Muscle of leg (tissue), 11 donors: ENCODE results near the gene CHP1. TPM values are rescaled to one million over a fixed set of nuclear protein-coding genes. Genes with fewer than 3 reads are reported as not detected.
A peak's percentile ranks its signal among the peaks of the same experiment; 100 is the strongest.
"Not testable (repeated sequence)": the region's sequence is repeated elsewhere in the genome, so short reads cannot be mapped to it uniquely, and the experiment has no call there.

ENCODE experiments used
- DNase-seq: peaks from one replicate; pipeline ENCODE4 v3.0.0; 2013
- H3K27ac ChIP-seq: one replicate; pipeline ENCODE4 v1.5.1; 2013; ENCODE audit warnings: mild to moderate bottlenecking, low read length, control low read depth
- H3K27me3 ChIP-seq: one replicate; pipeline ENCODE4 v1.6.1; 2013; ENCODE audit warnings: low read length; ENCODE audit not compliant: control insufficient read depth, insufficient read depth
- H3K36me3 ChIP-seq: one replicate; pipeline ENCODE4 v1.6.1; 2013; ENCODE audit warnings: low read length; ENCODE audit not compliant: control insufficient read depth, insufficient read depth
- H3K4me1 ChIP-seq: one replicate; pipeline ENCODE4 v1.6.1; 2013; ENCODE audit warnings: low read length; ENCODE audit not compliant: control insufficient read depth, insufficient read depth
- H3K4me3 ChIP-seq: one replicate; pipeline ENCODE4 v1.5.1; 2013; ENCODE audit warnings: low read length, control low read depth
- H3K9me3 ChIP-seq: replicated peaks from 2 replicates; pipeline ENCODE4 v1.6.1; 2013; ENCODE audit warnings: low read depth, low read length; ENCODE audit not compliant: control insufficient read depth
- WGBS: methylation state at CpG from one replicate; pipeline ENCODE4 v1.1.5; 2013; ENCODE audit warnings: missing lambda C conversion rate; ENCODE audit not compliant: insufficient coverage; 5-methylcytosine and 5-hydroxymethylcytosine counted together
- polyA plus RNA-seq, 8 donors: library from polyadenylated mRNA; unstranded; fragments of 120-200 nt; gene quantifications; one replicate each; pipeline versions ENCODE4 v1.2.1 to v1.2.3, GENCODE V29; 2013; ENCODE audit warnings: inconsistent platforms in 1 of 8, low replicate concordance in 1 of 8; ENCODE audit not compliant: insufficient read length in 8 of 8, insufficient read depth in 1 of 8
- total RNA-seq: library from RNA; stranded (reverse); fragments of 120-200 nt; gene quantifications from one replicate; pipeline ENCODE4 v1.2.4, GENCODE V29; 2013

CHP1 gene
- total and polyA plus RNA-seq, 9 donors = 39.0 to 62.2 (median 49.1) TPM

DNA sequence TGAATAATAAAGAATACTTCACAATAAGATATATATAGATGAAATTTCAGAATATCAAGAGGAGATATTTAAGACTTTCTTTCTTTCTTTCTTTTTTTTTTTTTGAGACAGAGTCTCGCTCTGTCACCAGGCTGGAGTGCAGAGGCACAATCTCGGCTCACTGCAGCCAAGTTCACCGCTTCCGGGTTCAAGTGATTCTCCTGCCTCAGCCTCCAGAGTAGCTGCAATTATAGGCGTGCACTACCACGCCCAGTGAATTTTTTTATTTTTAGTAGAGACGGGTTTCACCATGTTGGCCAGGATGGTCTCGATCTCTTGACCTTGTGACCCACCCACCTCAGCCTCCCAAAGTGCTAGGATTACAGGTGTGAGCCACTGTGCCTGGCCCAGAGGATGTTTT lies 19.7 kb downstream of the CHP1 start:
- DNase-seq, H3K4me1 ChIP-seq, H3K27me3 ChIP-seq, H3K9me3 ChIP-seq, H3K27ac ChIP-seq, H3K4me3 ChIP-seq: not testable (repeated sequence)
- 87% methylated on average over 3 of the region's 8 CpGs for WGBS
- peaks cover 10% of the 10 kb centered on the region for H3K36me3 ChIP-seq

- no peak overlapping the region for H3K4me3 ChIP-seq
- H3K9me3 ChIP-seq = no peaks in the 10 kb centered on the region
- H3K27me3 ChIP-seq = no peaks in the 10 kb centered on the region
- no peak overlapping the region for H3K27ac ChIP-seq
- WGBS = 88% methylated on average over 4 of the region's 5 CpGs
- DNase-seq = no peak
- peaks cover 10% of the 10 kb centered on the region for H3K36me3 ChIP-seq
- H3K4me1 ChIP-seq = no peaks in the 10 kb centered on the region
Observed at GRCh38 chr15:41251411-41251810, 20.3 kb downstream of the CHP1 start.

DNA sequence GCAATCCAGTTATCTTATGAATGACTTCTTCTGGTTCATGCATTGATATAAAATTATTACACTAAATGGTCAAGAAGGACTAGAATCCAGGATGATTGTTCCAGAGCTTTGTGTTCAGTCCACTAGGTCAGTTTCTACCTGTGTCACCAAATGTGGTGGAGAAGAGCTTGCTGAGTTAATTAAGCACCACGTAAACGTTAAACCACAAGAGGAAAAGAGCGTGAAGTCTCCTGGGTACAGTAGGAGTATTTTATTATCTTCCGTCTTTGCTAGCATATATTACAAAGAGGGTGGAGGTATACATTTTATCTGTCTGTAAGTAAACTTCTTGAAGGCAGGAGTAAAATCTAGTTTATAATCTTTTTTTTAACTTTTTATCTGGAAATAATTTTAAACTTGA lies 23.5 kb downstream of the CHP1 start:
- Histone ChIP-seq H3K4me3 (no peak overlapping the region), H3K4me1 (no peaks in the 10 kb centered on the region), H3K9me3 (no peaks in the 10 kb centered on the region), H3K36me3 (peaks cover 10% of the 10 kb centered on the region), H3K27me3 (no peaks in the 10 kb centered on the region), H3K27ac (no peak overlapping the region)
- WGBS = no CpG with 5 or more reads among the region's 4 CpGs
- no peak for DNase-seq

DNA sequence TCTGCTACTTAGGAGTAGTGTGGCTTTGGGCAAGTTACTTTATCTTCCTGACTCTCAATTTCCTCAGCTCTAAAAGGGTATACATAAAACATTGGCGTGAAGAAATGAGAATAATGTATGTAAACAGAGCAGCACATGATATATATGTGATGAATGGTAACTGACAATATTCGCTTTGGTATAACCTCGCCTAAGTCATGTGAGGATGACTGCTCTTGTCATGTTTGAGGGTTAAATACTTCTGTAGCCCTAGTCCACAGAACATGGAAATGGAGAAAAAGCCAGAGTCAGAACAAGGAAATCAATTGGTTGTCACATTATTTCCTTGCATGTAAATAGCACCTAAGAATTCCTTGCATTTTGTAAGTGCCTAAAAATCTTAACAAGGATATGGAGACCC lies 25.0 kb downstream of the CHP1 start:
- H3K4me3 ChIP-seq = no peak overlapping the region
- WGBS = 100% methylated on average over 3 of the region's 3 CpGs
- peaks cover 10% of the 10 kb centered on the region for H3K36me3 ChIP-seq
- H3K9me3 ChIP-seq = no peaks in the 10 kb centered on the region
- H3K4me1 ChIP-seq = no peaks in the 10 kb centered on the region
- no peaks in the 10 kb centered on the region for H3K27me3 ChIP-seq
- H3K27ac ChIP-seq = no peak overlapping the region
- DNase-seq = no peak

GRCh38 chr15:41256577-41257038 lies 25.5 kb downstream of the CHP1 start:
- DNase-seq = no peak
- H3K4me1 ChIP-seq = no peaks in the 10 kb centered on the region
- peaks cover 8% of the 10 kb centered on the region for H3K36me3 ChIP-seq
- no peak overlapping the region for H3K4me3 ChIP-seq
- H3K27ac ChIP-seq = no peak overlapping the region
- WGBS = 94% methylated on average over 2 of the region's 5 CpGs
- no peaks in the 10 kb centered on the region for H3K9me3 ChIP-seq
- no peaks in the 10 kb centered on the region for H3K27me3 ChIP-seq

GRCh38 chr15:41258750-41259471 lies 27.8 kb downstream of the CHP1 start:
- Histone ChIP-seq H3K4me3 (no peak overlapping the region), H3K27ac (no peak overlapping the region), H3K4me1 (no peaks in the 10 kb centered on the region), H3K9me3 (no peaks in the 10 kb centered on the region), H3K27me3 (no peaks in the 10 kb centered on the region), H3K36me3 (peaks cover 17% of the 10 kb centered on the region)
- DNase-seq = peak; percentile 8
- no CpG with 5 or more reads among the region's 3 CpGs for WGBS

DNA sequence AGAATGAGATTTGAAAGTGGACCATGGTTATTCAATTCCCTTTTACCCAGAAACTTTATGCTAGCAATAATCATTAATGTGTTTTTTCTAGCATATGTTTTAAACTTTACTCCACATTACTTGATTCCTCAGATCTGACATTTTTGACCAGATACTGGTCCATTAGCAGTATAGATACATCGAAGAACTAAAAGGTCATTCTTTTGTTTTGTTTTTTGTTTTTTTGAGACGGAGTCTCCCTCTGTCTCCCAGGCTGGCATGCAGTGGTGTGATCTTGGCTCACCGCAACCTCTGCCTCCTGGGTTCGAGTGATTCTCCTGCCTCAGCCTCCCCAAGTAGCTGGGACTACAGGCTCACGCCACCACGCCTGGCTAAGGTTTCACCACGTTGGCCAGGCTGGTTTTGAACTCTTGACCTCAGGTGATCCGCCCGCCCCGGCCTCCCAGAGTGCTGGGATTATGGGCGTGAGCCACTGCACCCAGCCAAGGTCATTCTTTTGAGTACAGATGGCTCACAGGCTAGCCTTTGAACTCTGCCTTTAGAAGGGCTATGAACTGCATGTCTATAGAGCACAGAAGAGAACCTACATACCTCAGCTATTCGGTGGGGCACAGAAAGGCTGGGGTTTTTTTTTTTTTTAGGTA lies 28.6 kb downstream of the CHP1 start:
- H3K9me3 ChIP-seq = no peaks in the 10 kb centered on the region
- H3K4me3 ChIP-seq = no peak overlapping the region
- no peak overlapping the region for H3K27ac ChIP-seq
- peaks cover 24% of the 10 kb centered on the region for H3K36me3 ChIP-seq
- no peak for DNase-seq
- H3K4me1 ChIP-seq = no peaks in the 10 kb centered on the region
- H3K27me3 ChIP-seq = no peaks in the 10 kb centered on the region
- WGBS = 85% methylated on average over 9 of the region's 12 CpGs

- not testable (repeated sequence) for H3K27ac ChIP-seq, H3K27me3 ChIP-seq, H3K9me3 ChIP-seq, H3K4me1 ChIP-seq, H3K4me3 ChIP-seq, DNase-seq
- 82% methylated on average over 2 of the region's 7 CpGs for WGBS
- H3K36me3 ChIP-seq = peaks cover 30% of the 10 kb centered on the region
Observed at GRCh38 chr15:41260924-41261323, 29.9 kb downstream of the CHP1 start.

DNA sequence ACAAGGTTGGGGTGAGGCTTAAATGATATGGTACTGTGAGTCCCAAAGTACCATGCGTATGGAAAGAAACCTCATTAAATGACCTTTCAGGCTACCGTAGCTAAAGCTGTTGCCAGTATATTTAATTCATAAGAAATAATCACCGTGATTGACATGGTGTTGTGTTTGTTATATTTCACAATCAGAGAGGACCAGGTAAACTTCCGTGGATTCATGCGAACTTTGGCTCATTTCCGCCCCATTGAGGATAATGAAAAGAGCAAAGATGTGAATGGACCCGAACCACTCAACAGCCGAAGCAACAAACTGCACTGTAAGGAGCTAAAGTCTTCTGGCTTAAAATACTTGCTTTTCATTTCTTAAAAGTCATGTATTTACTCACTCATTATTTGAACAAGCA lies 31.5 kb downstream of the CHP1 start:
- H3K27me3 ChIP-seq = no peaks in the 10 kb centered on the region
- no peak overlapping the region for H3K27ac ChIP-seq
- H3K36me3 ChIP-seq = peaks cover 31% of the 10 kb centered on the region
- WGBS = 100% methylated on average over 1 of the region's 8 CpGs
- H3K9me3 ChIP-seq = no peaks in the 10 kb centered on the region
- no peak overlapping the region for H3K4me3 ChIP-seq
- no peaks in the 10 kb centered on the region for H3K4me1 ChIP-seq
- no peak for DNase-seq

GRCh38 chr15:41263891-41264351 lies 32.9 kb downstream of the CHP1 start:
- no peaks in the 10 kb centered on the region for H3K27me3 ChIP-seq
- H3K27ac ChIP-seq = no peak overlapping the region
- H3K36me3 ChIP-seq = peaks cover 29% of the 10 kb centered on the region
- peak; percentile 18 for DNase-seq
- no peak overlapping the region for H3K4me3 ChIP-seq
- H3K4me1 ChIP-seq = no peaks in the 10 kb centered on the region
- no CpG with 5 or more reads among the region's 6 CpGs for WGBS
- H3K9me3 ChIP-seq = no peaks in the 10 kb centered on the region
